K562 (cell line): ENCODE measurements around the gene OTOL1. TPM values are rescaled to one million over a fixed set of nuclear protein-coding genes. Genes with fewer than 3 reads are reported as not detected.

ENCODE experiments used
- ATAC-seq: fragments of 200-7000 bp; cut with Tn5 transposase; 3 replicates; pipeline ENCODE4 v1.9.1; 2020; ENCODE audit warnings: moderate library complexity
- Bru-seq: library from RNA; stranded (reverse); fragments of 400-500 nt; gene quantifications from one replicate; lab custom pipeline; 2021; lab: Mats Ljungman, UMichigan
- BruChase-seq, 2 experiments: library from RNA; stranded (reverse); fragments of 400-500 nt; gene quantifications; one replicate each; lab custom pipeline; 2021; lab: Mats Ljungman, UMichigan
- BruUV-seq: library from RNA; stranded (reverse); fragments of 400-500 nt; replicated peaks from 2 replicates; lab custom pipeline; 2021; lab: Mats Ljungman, UMichigan
- CTCF ChIA-PET: fragments of 300-600 bp; formaldehyde crosslinking; extraction: SDS; loops from one replicate; lab custom pipeline; 2021; ENCODE audit warnings: low intra/inter-chr PET ratio; lab: Yijun Ruan, JAX
- POLR2A ChIA-PET: fragments of 300-600, 350-650 bp; sonication (Branson Sonifier 250); formaldehyde crosslinking; extraction: SDS; loops from one replicate; lab custom pipeline; 2021; ENCODE audit warnings: antibody characterized with exemption, inconsistent platforms; lab: Yijun Ruan, JAX
- DNase-seq, 4 experiments: peaks; one replicate each; pipeline versions ENCODE4 v3.0.0 to v3.0.0-alpha.2; 2011 to 2018; ENCODE audit warnings: low spot score in 3 of 4, mixed read lengths in 3 of 4; ENCODE audit errors: extremely low read depth in 1 of 4
- FAIRE-seq: peaks from 2 replicates; lab custom pipeline; 2011; peaks lifted over from hg19 to GRCh38; lab: Jason Lieb, UNC
- H2AFZ ChIP-seq: 2 replicates; pipeline ENCODE4 v1.6.0; 2011; ENCODE audit warnings: low read depth, low read length, control low read depth, inconsistent platforms
- H3K27ac ChIP-seq: fragments of 200-600 bp; 3 replicates; pipeline ENCODE4 v1.8.0; 2011; ENCODE audit warnings: low read depth, mild to moderate bottlenecking, control low read depth, inconsistent platforms, low read length, moderate library complexity, mixed read lengths; ENCODE audit errors: extremely low read depth
- H3K27me3 ChIP-seq, 2 experiments: fragments of 300-600 bp in 1 of 2; 2 replicates in 1 of 2; 3 replicates in 1 of 2; pipeline versions ENCODE4 v1.6.0 to v1.8.0; 2011; ENCODE audit warnings: inconsistent platforms in 2 of 2, low read length in 2 of 2, mild to moderate bottlenecking in 1 of 2, mixed read lengths in 1 of 2, moderate library complexity in 1 of 2; ENCODE audit not compliant: control insufficient read depth in 2 of 2, insufficient read depth in 2 of 2
- H3K36me3 ChIP-seq: fragments of 300-600 bp; 3 replicates; pipeline ENCODE4 v1.8.0; 2011; ENCODE audit warnings: mild to moderate bottlenecking, low read length, inconsistent platforms; ENCODE audit not compliant: control insufficient read depth, insufficient read depth
- H3K4me1 ChIP-seq, 2 experiments: fragments of 200-600 bp in 1 of 2; replicated peaks in 1 of 2; 2 replicates in 1 of 2; 3 replicates in 1 of 2; pipeline versions ENCODE4 v1.5.1 to v1.8.0; 2011; ENCODE audit warnings: inconsistent platforms in 2 of 2, low read length in 2 of 2, mild to moderate bottlenecking in 1 of 2, mixed read lengths in 1 of 2, moderate library complexity in 1 of 2; ENCODE audit not compliant: control insufficient read depth in 2 of 2, insufficient read depth in 2 of 2
- H3K4me2 ChIP-seq: 2 replicates; pipeline ENCODE4 v1.6.1; 2011; ENCODE audit warnings: low read length, control low read depth, inconsistent platforms, mixed read lengths; ENCODE audit not compliant: insufficient read depth
- H3K4me3 ChIP-seq: fragments of 200-600 bp; sonication (generic), shearing (Covaris generic); 2 replicates; pipeline ENCODE4 v1.5.1; 2016; ENCODE audit warnings: control low read depth, inconsistent platforms
- H3K79me2 ChIP-seq: fragments of 200-600 bp; 3 replicates; pipeline ENCODE4 v1.8.0; 2011; ENCODE audit warnings: low read length, inconsistent platforms; ENCODE audit not compliant: control insufficient read depth, insufficient read depth
- H3K9ac ChIP-seq, 2 experiments: 2 replicates each; pipeline versions ENCODE4 v1.6.0 to v1.6.1; 2011; ENCODE audit warnings: low read depth in 2 of 2, low read length in 2 of 2, control low read depth in 1 of 2, inconsistent platforms in 1 of 2, mild to moderate bottlenecking in 1 of 2, mixed read lengths in 1 of 2; ENCODE audit not compliant: insufficient read depth in 1 of 2
- H3K9me1 ChIP-seq: one replicate; pipeline ENCODE4 v1.6.0; 2011; ENCODE audit warnings: inconsistent platforms, mild to moderate bottlenecking, low read length, moderate library complexity; ENCODE audit not compliant: control insufficient read depth, insufficient read depth
- H3K9me3 ChIP-seq: replicated peaks from 2 replicates; pipeline ENCODE4 v1.5.1; 2011; ENCODE audit warnings: low read depth, low read length, inconsistent platforms; ENCODE audit not compliant: control insufficient read depth, insufficient read depth
- H4K20me1 ChIP-seq: replicated peaks from 2 replicates; pipeline ENCODE4 v1.6.1; 2011; ENCODE audit warnings: low read length, inconsistent platforms, mixed read lengths; ENCODE audit not compliant: control insufficient read depth, insufficient read depth
- GABPB1 ChIP-seq: sonication (generic); formaldehyde crosslinking; IDR thresholded peaks from 2 replicates; pipeline ENCODE4 v1.8.0; 2022; ENCODE audit warnings: mild to moderate bottlenecking, missing genetic modification reagents
- LCOR ChIP-seq: sonication (generic); formaldehyde crosslinking; IDR thresholded peaks from 2 replicates; pipeline ENCODE4 v1.8.0; 2022; ENCODE audit warnings: mild to moderate bottlenecking, missing genetic modification reagents
- POLR2AphosphoS2 ChIP-seq: IDR thresholded peaks from 2 replicates; pipeline ENCODE4 v1.6.1; 2012; ENCODE audit warnings: low read length, improper control_type of control experiment
- POLR2G ChIP-seq: fragments of 200-400 bp; formaldehyde crosslinking; IDR thresholded peaks from 2 replicates; pipeline ENCODE4 v1.6.1; 2017; ENCODE audit warnings: low read depth, mild to moderate bottlenecking, antibody characterized with exemption, low read length, moderate library complexity
- SRSF3 ChIP-seq: fragments of 200-400 bp; formaldehyde crosslinking; IDR thresholded peaks from 2 replicates; pipeline ENCODE4 v1.6.1; 2016; ENCODE audit warnings: mild to moderate bottlenecking, low read length, moderate library complexity; ENCODE audit not compliant: insufficient read depth
- TBL1XR1 ChIP-seq, 2 experiments: IDR thresholded peaks; 2 replicates each; pipeline ENCODE4 v1.6.1; 2012; ENCODE audit warnings: improper control_type of control experiment in 2 of 2, low read length in 2 of 2, mild to moderate bottlenecking in 1 of 2
- TFE3 ChIP-seq: fragments of 450-650 bp; formaldehyde crosslinking; IDR thresholded peaks from 2 replicates; pipeline ENCODE4 v1.4.0; 2020; ENCODE audit warnings: mild to moderate bottlenecking, mixed read lengths
- ZKSCAN8 ChIP-seq: fragments of 200-800 bp; sonication (Bioruptor generic); IDR thresholded peaks from 2 replicates; pipeline ENCODE4 v1.6.1; 2016; ENCODE audit warnings: missing genetic modification characterization, missing compliant biosample characterization
- ZNF23 ChIP-seq: fragments of 250-450 bp; sonication (Bioruptor Pico); IDR thresholded peaks from 2 replicates; pipeline ENCODE4 v1.4.0; 2020; ENCODE audit warnings: mild to moderate bottlenecking
- ZNF274 ChIP-seq: IDR thresholded peaks from 2 replicates; pipeline ENCODE4 v1.6.1; 2011; ENCODE audit warnings: low read depth, mild to moderate bottlenecking, low read length, moderate library complexity, borderline replicate concordance
- ZNF507 ChIP-seq: conservative IDR thresholded peaks from 2 replicates; pipeline ENCODE4 v1.6.1; 2017; ENCODE audit warnings: missing genetic modification characterization, missing compliant biosample characterization
- ZNF75A ChIP-seq: fragments of 450-650 bp; formaldehyde crosslinking; IDR thresholded peaks from 2 replicates; pipeline ENCODE4 v1.4.0; 2020; ENCODE audit warnings: mild to moderate bottlenecking
- WGBS: fragments of 100-300 bp; shearing (Covaris generic); methylation state at CpG from one replicate; pipeline ENCODE4 v1.1.6; 2016; ENCODE audit warnings: low coverage, mixed read lengths; ENCODE audit not compliant: insufficient coverage; ENCODE audit errors: missing lambda C conversion rate; 5-methylcytosine and 5-hydroxymethylcytosine counted together
- in situ Hi-C: fragments of 300-500 bp; cut with MboI; formaldehyde crosslinking; loops from 4 replicates; pipeline ENCODE4 v1.15.0; 2018; ENCODE audit warnings: inconsistent platforms, mixed read lengths
- intact Hi-C: fragments of 100-400 bp; cut with micrococcal nuclease; formaldehyde crosslinking; loops from 2 replicates; pipeline ENCODE4 v1.14.2; 2022
- long read RNA-seq, 3 experiments: library from polyadenylated mRNA in 2 of 3; library from RNA in 1 of 3; unstranded in 2 of 3; stranded (forward) in 1 of 3; transcript quantifications; one replicate each; pipeline ENCODE4 v2.0.0, GENCODE V29; 2019 to 2022
- polyA minus RNA-seq, 3 experiments: library from RNA; depleted of rRNA, polyadenylated mRNA; stranded (reverse); fragments of >200 nt; gene quantifications; 2 replicates each; pipeline ENCODE4 v1.2.3, GENCODE V29; 2011
- polyA plus RNA-seq, 8 experiments: library from polyadenylated mRNA; depleted of rRNA in 4 of 8; stranded (reverse) in 5 of 8; unstranded in 3 of 8; fragments of >200 nt; fragmentation: Nextera tagmentation in 2 of 8; fragmentation: Illumina TruSeq in 1 of 8; extraction: Ambion mirVana in 2 of 8; extraction: Trizol in 1 of 8; gene quantifications; 2 replicates each; pipeline versions ENCODE4 v1.2.1 to v1.2.3, GENCODE V29; 2011 to 2014; ENCODE audit warnings: inconsistent platforms in 1 of 8, missing spikeins in 1 of 8
- total RNA-seq, 7 experiments: library from RNA; depleted of rRNA in 6 of 7; stranded (reverse); fragments of >200 nt in 6 of 7; fragmentation: Illumina TruSeq in 2 of 7; extraction: Trizol in 2 of 7; gene quantifications; 2 replicates each; pipeline versions ENCODE4 v1.2.1 to v1.2.3, GENCODE V29; 2011 to 2021; ENCODE audit warnings: low replicate concordance in 1 of 7
- TF ChIP-seq, protein P1 (sequence below): fragments of 450-650 bp; IDR thresholded peaks from 2 replicates; pipeline ENCODE4 v1.6.1; 2016; ENCODE audit warnings: antibody characterized with exemption
- TF ChIP-seq, protein P2 (sequence below): fragments of 250-450 bp; sonication (Bioruptor Pico); IDR thresholded peaks from 2 replicates; pipeline ENCODE4 v1.4.0; 2020; ENCODE audit warnings: mild to moderate bottlenecking, moderate library complexity

The OTOL1 gene
- not detected in 2 replicates for total RNA-seq (2011; cell fraction: chromatin; rRNA removed; ENCODE audit: low replicate concordance)
- total RNA-seq (2011; cell fraction: nucleolus; rRNA removed), result not detected in 2 replicates
- total RNA-seq (2011; cell fraction: nucleoplasm; rRNA removed), result not detected in 2 replicates
- total RNA-seq (2014; rRNA removed) (not detected in 2 replicates), total RNA-seq (2014; rRNA removed; fragmentation: Illumina TruSeq; extraction: Trizol) (not detected in 2 replicates), total RNA-seq (2015; rRNA removed; fragmentation: Illumina TruSeq; extraction: Trizol) (not detected in 2 replicates), total RNA-seq (2021) (not detected in 2 replicates), polyA plus RNA-seq (2011; rRNA removed) (not detected in 2 replicates), polyA plus RNA-seq (2014; fragmentation: Illumina TruSeq; extraction: Trizol) (not detected in 2 replicates), polyA plus RNA-seq (2014; fragmentation: Nextera tagmentation; extraction: Ambion mirVana) (not detected), polyA plus RNA-seq (2014; rRNA removed) (not detected in 2 replicates), polyA minus RNA-seq (2011; rRNA and poly(A)+ RNA removed) (not detected in 2 replicates), Bru-seq, nascent RNA (not detected), BruChase-seq, experiment 1, labeled RNA remaining after a 2-hour chase (not detected), BruChase-seq, experiment 2, labeled RNA remaining after a 6-hour chase (not detected)
- polyA plus RNA-seq (2011; cell fraction: cytosol; rRNA removed), result not detected in 2 replicates
- not detected in 2 replicates for polyA plus RNA-seq (2011; cell fraction: nucleus; rRNA removed)
- polyA plus RNA-seq (2012), result not detected in 2 replicates
- polyA minus RNA-seq (2011; cell fraction: cytosol; rRNA and poly(A)+ RNA removed), result not detected in 2 replicates
- not detected in 2 replicates for polyA minus RNA-seq (2011; cell fraction: nucleus; rRNA and poly(A)+ RNA removed)
- long read RNA-seq, experiment 1, result 0 reads
- long read RNA-seq, experiment 2, result 0 reads
- long read RNA-seq, experiment 3, result 0 reads

DNA sequence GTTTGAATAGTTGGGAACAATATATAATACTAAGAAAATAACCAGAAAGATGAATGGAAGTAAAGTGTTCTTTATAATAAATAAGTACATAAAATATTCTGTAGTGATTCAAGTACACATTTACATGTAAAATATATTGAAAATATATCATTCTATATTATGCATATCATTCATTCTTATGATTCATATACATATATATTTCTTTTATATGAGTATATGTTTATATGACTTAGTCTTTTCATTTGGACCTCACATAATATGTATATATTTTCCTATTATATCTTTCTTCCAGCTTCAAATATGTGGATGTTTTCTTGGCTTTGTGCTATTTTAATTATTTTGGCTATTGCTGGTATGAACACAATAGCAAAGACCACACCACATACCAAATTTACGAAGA lies at the start of gene OTOL1:
OTOL1 (plus strand) TSS at position 301 of the 400 bp plus-strand sequence; CDS start at position 301, 0 bp downstream.
- no peak for FAIRE-seq
- H3K4me2 ChIP-seq, result no peak within 1 kb of the TSS
- no peak within 1 kb of the TSS for H3K4me3 ChIP-seq
- intact Hi-C loops, result no loop called here
- 0% methylated on average over 1 of the region's 1 CpG for WGBS
- no peak for TF ChIP-seq GABPB1 (CRISPR knock-in tag)
- TF ChIP-seq ZKSCAN8, result no peak
- TF ChIP-seq POLR2G, result no peak
- no peak for TF ChIP-seq ZNF507
- no peak for TF ChIP-seq ZNF75A
- TF ChIP-seq SRSF3, result no peak
- no peak for TF ChIP-seq POLR2AphosphoS2
- no peak for TF ChIP-seq TBL1XR1 (IDR thresholded peaks at IDR 0.05; ENCODE audit: low read length in 2 of 2)
- TF ChIP-seq, protein P1, sequence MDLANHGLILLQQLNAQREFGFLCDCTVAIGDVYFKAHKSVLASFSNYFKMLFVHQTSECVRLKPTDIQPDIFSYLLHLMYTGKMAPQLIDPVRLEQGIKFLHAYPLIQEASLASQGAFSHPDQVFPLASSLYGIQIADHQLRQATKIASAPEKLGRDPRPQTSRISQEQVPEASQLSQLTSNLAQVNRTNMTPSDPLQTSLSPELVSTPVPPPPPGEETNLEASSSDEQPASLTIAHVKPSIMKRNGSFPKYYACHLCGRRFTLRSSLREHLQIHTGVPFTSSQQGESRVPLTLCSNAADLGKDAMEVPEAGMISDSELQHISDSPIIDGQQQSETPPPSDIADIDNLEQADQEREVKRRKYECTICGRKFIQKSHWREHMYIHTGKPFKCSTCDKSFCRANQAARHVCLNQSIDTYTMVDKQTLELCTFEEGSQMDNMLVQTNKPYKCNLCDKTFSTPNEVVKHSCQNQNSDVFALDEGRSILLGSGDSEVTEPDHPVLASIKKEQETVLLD, result no peak
- TF ChIP-seq LCOR (CRISPR knock-in tag), result no peak
- no peak for TF ChIP-seq ZNF274
- TF ChIP-seq ZNF23 (CRISPR knock-in tag), result no peak
- TF ChIP-seq, protein P2, sequence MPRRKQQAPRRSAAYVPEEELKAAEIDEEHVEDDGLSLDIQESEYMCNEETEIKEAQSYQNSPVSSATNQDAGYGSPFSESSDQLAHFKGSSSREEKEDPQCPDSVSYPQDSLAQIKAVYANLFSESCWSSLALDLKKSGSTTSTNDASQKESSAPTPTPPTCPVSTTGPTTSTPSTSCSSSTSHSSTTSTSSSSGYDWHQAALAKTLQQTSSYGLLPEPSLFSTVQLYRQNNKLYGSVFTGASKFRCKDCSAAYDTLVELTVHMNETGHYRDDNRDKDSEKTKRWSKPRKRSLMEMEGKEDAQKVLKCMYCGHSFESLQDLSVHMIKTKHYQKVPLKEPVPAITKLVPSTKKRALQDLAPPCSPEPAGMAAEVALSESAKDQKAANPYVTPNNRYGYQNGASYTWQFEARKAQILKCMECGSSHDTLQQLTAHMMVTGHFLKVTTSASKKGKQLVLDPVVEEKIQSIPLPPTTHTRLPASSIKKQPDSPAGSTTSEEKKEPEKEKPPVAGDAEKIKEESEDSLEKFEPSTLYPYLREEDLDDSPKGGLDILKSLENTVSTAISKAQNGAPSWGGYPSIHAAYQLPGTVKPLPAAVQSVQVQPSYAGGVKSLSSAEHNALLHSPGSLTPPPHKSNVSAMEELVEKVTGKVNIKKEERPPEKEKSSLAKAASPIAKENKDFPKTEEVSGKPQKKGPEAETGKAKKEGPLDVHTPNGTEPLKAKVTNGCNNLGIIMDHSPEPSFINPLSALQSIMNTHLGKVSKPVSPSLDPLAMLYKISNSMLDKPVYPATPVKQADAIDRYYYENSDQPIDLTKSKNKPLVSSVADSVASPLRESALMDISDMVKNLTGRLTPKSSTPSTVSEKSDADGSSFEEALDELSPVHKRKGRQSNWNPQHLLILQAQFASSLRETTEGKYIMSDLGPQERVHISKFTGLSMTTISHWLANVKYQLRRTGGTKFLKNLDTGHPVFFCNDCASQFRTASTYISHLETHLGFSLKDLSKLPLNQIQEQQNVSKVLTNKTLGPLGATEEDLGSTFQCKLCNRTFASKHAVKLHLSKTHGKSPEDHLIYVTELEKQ (CRISPR knock-in tag), result no peak
- no peak for TF ChIP-seq TFE3
- H3K4me1 ChIP-seq, result no peaks in the 10 kb centered on the region
- CTCF ChIA-PET, result no interaction called here
- no peaks in the 10 kb centered on the region for H3K79me2 ChIP-seq
- no peak for ATAC-seq
- no peaks in the 10 kb centered on the region for H3K9me1 ChIP-seq
- no peak within 1 kb of the TSS for H3K27ac ChIP-seq
- BruUV-seq, result no TSS peak
- no peaks in the 10 kb centered on the region for H3K36me3 ChIP-seq
- POLR2A ChIA-PET, result no interaction called here
- no peak within 1 kb of the TSS for H2AFZ ChIP-seq
- no peaks in the 10 kb centered on the region for H3K9me3 ChIP-seq
- no peaks in the 10 kb centered on the region for H4K20me1 ChIP-seq
- H3K9ac ChIP-seq, result no peak within 1 kb of the TSS
- in situ Hi-C loops, result no loop called here
- no peaks in the 10 kb centered on the region for H3K27me3 ChIP-seq
- no peak for DNase-seq
